Hepatocyte (in vitro differentiated cells): ENCODE measurements around the gene FAM3D. TPM values are rescaled to one million over a fixed set of nuclear protein-coding genes. Genes with fewer than 3 reads are reported as not detected.

Experiments
- DNase-seq: peaks from one replicate; pipeline ENCODE4 v3.0.0-alpha.2; 2016; ENCODE audit warnings: low spot score
- H2AFZ ChIP-seq: fragments of 200-600 bp; sonication (generic); 2 replicates; pipeline ENCODE4 v1.6.0; 2016; ENCODE audit warnings: antibody characterized with exemption, mild to moderate bottlenecking
- H3K27ac ChIP-seq: fragments of 200-600 bp; sonication (generic); 2 replicates; pipeline ENCODE4 v1.5.1; 2016; ENCODE audit warnings: mild to moderate bottlenecking
- H3K27me3 ChIP-seq: fragments of 200-600 bp; sonication (generic); 2 replicates; pipeline ENCODE4 v1.6.1; 2016
- H3K36me3 ChIP-seq: fragments of 200-600 bp; sonication (generic); replicated peaks from 2 replicates; pipeline ENCODE4 v1.5.1; 2016; ENCODE audit warnings: low read depth; ENCODE audit not compliant: insufficient read depth
- H3K4me1 ChIP-seq: fragments of 200-600 bp; sonication (generic); 2 replicates; pipeline ENCODE4 v1.5.1; 2016; ENCODE audit warnings: mild to moderate bottlenecking, moderate library complexity; ENCODE audit not compliant: insufficient read depth
- H3K4me2 ChIP-seq: fragments of 200-600 bp; sonication (generic); 2 replicates; pipeline ENCODE4 v1.6.0; 2016
- H3K4me3 ChIP-seq: fragments of 200-600 bp; sonication (generic); 2 replicates; pipeline ENCODE4 v1.5.1; 2016; ENCODE audit warnings: mild to moderate bottlenecking
- H3K79me2 ChIP-seq: fragments of 200-600 bp; sonication (generic); 2 replicates; pipeline ENCODE4 v1.6.0; 2017; ENCODE audit warnings: mild to moderate bottlenecking
- H3K9me2 ChIP-seq: fragments of 200-600 bp; sonication (generic); replicated peaks from 2 replicates; pipeline ENCODE4 v1.6.0; 2017; ENCODE audit warnings: mild to moderate bottlenecking; ENCODE audit not compliant: insufficient read depth
- H3K9me3 ChIP-seq: fragments of 200-600 bp; sonication (generic); 2 replicates; pipeline ENCODE4 v1.5.1; 2016; ENCODE audit warnings: low read depth, mild to moderate bottlenecking
- H4K20me1 ChIP-seq: fragments of 200-600 bp; sonication (generic); 2 replicates; pipeline ENCODE4 v1.6.0; 2016; ENCODE audit warnings: mild to moderate bottlenecking; ENCODE audit not compliant: insufficient read depth, poor library complexity, severe bottlenecking
- CTCF ChIP-seq: fragments of 200-600 bp; sonication (generic); IDR thresholded peaks from 2 replicates; pipeline ENCODE4 v1.5.1; 2016; ENCODE audit warnings: antibody characterized with exemption, mild to moderate bottlenecking; ENCODE audit not compliant: poor library complexity
- EZH2 ChIP-seq: fragments of 200-600 bp; sonication (generic); IDR thresholded peaks from 2 replicates; pipeline ENCODE4 v1.6.1; 2016; ENCODE audit warnings: antibody characterized with exemption, mild to moderate bottlenecking, borderline replicate concordance
- EZH2phosphoT487 ChIP-seq: fragments of 200-600 bp; sonication (generic); IDR thresholded peaks from one replicate; pipeline ENCODE4 v1.6.1; 2018; ENCODE audit warnings: antibody characterized with exemption, mild to moderate bottlenecking, low read depth, moderate library complexity; ENCODE audit not compliant: unreplicated experiment, severe bottlenecking
- WGBS: methylation state at CpG from one replicate; pipeline ENCODE4 v1.1.6; 2016; ENCODE audit warnings: low lambda C conversion rate; ENCODE audit errors: missing lambda C conversion rate; 5-methylcytosine and 5-hydroxymethylcytosine counted together
- polyA plus RNA-seq: library from polyadenylated mRNA; unstranded; fragments of >200 nt; fragmentation: Nextera tagmentation; extraction: Ambion mirVana; gene quantifications from 2 replicates; pipeline ENCODE4 v1.2.1, GENCODE V29; 2016
- total RNA-seq: library from RNA; depleted of rRNA; stranded (reverse); fragments of >200 nt; gene quantifications from 2 replicates; pipeline ENCODE4 v1.2.3, GENCODE V29; 2014

The FAM3D gene
- total and polyA plus RNA-seq, 2 experiments from 2014 or later, result 4.3 to 4.5 TPM

GRCh38 chr3:58685641-58686040 is 19.1 kb upstream of the FAM3D start:
- H3K4me1 ChIP-seq, result no peaks in the 10 kb centered on the region
- H3K27me3 ChIP-seq, result no peaks in the 10 kb centered on the region
- H3K36me3 ChIP-seq, result no peaks in the 10 kb centered on the region
- DNase-seq, result no peak
- no peaks in the 10 kb centered on the region for H3K9me2 ChIP-seq
- H2AFZ ChIP-seq, result no peak overlapping the region
- H3K4me2 ChIP-seq, result no peak overlapping the region
- H3K4me3 ChIP-seq, result no peak overlapping the region
- H4K20me1 ChIP-seq, result no peaks in the 10 kb centered on the region
- 93% methylated on average over 10 of the region's 10 CpGs for WGBS
- H3K79me2 ChIP-seq, result no peaks in the 10 kb centered on the region
- TF ChIP-seq CTCF (no peak), EZH2 (no peak), EZH2phosphoT487 (no peak)
- no peaks in the 10 kb centered on the region for H3K9me3 ChIP-seq
- no peak overlapping the region for H3K27ac ChIP-seq

GRCh38 chr3:58683466-58683865 is 16.9 kb upstream of the FAM3D start:
- no peak overlapping the region for H3K4me3 ChIP-seq
- H4K20me1 ChIP-seq, result no peaks in the 10 kb centered on the region
- H3K9me3 ChIP-seq, result no peaks in the 10 kb centered on the region
- no peaks in the 10 kb centered on the region for H3K27me3 ChIP-seq
- DNase-seq, result no peak
- H3K4me1 ChIP-seq, result peaks cover 10% of the 10 kb centered on the region
- H3K9me2 ChIP-seq, result no peaks in the 10 kb centered on the region
- H2AFZ ChIP-seq, result no peak overlapping the region
- no peaks in the 10 kb centered on the region for H3K79me2 ChIP-seq
- TF ChIP-seq EZH2, result no peak
- no peak for TF ChIP-seq EZH2phosphoT487
- no peak for TF ChIP-seq CTCF
- H3K27ac ChIP-seq, result no peak overlapping the region
- no peaks in the 10 kb centered on the region for H3K36me3 ChIP-seq
- 81% methylated on average over 4 of the region's 4 CpGs for WGBS
- H3K4me2 ChIP-seq, result no peak overlapping the region

- Histone ChIP-seq H3K27ac (no peak overlapping the region), H3K9me3 (no peaks in the 10 kb centered on the region), H2AFZ (no peak overlapping the region), H3K36me3 (no peaks in the 10 kb centered on the region), H4K20me1 (no peaks in the 10 kb centered on the region), H3K4me3 (no peak overlapping the region), H3K27me3 (no peaks in the 10 kb centered on the region), H3K4me2 (no peak overlapping the region), H3K9me2 (no peaks in the 10 kb centered on the region), H3K79me2 (no peaks in the 10 kb centered on the region), H3K4me1 (peaks cover 10% of the 10 kb centered on the region)
- no peak for DNase-seq
- no peak for TF ChIP-seq EZH2phosphoT487
- TF ChIP-seq EZH2, result no peak
- 91% methylated on average over 5 of the region's 5 CpGs for WGBS
Observed at GRCh38 chr3:58683001-58683458, 16.5 kb upstream of the FAM3D start.

GRCh38 chr3:58681863-58682262 is 15.3 kb upstream of the FAM3D start:
- H3K4me2 ChIP-seq, result no peak overlapping the region
- H3K9me3 ChIP-seq, result no peaks in the 10 kb centered on the region
- H3K9me2 ChIP-seq, result no peaks in the 10 kb centered on the region
- TF ChIP-seq EZH2 (no peak), EZH2phosphoT487 (no peak), CTCF (no peak)
- H2AFZ ChIP-seq, result no peak overlapping the region
- no peaks in the 10 kb centered on the region for H3K79me2 ChIP-seq
- WGBS, result 84% methylated on average over 2 of the region's 2 CpGs
- no peak for DNase-seq
- no peaks in the 10 kb centered on the region for H4K20me1 ChIP-seq
- H3K36me3 ChIP-seq, result no peaks in the 10 kb centered on the region
- H3K27ac ChIP-seq, result no peak overlapping the region
- no peaks in the 10 kb centered on the region for H3K27me3 ChIP-seq
- H3K4me3 ChIP-seq, result no peak overlapping the region
- peaks cover 10% of the 10 kb centered on the region for H3K4me1 ChIP-seq
